C4-2B (cell line): ENCODE results near the gene CA4.
"Not testable (repeated sequence)": the region's sequence is repeated elsewhere in the genome, so short reads cannot be mapped to it uniquely, and the experiment has no call there.

Source experiments
- H3K27ac ChIP-seq: fragments of 450-650 bp; 2 replicates; pipeline ENCODE4 v1.5.1; 2017
- ZFX ChIP-seq: fragments of 450-650 bp; IDR thresholded peaks from 2 replicates; pipeline ENCODE4 v1.6.1; 2017
- TF ChIP-seq, protein P1 (sequence below): fragments of 450-650 bp; conservative IDR thresholded peaks from 2 replicates; pipeline ENCODE4 v1.5.1; 2017; ENCODE audit warnings: mild to moderate bottlenecking

The CA4 gene

DNA sequence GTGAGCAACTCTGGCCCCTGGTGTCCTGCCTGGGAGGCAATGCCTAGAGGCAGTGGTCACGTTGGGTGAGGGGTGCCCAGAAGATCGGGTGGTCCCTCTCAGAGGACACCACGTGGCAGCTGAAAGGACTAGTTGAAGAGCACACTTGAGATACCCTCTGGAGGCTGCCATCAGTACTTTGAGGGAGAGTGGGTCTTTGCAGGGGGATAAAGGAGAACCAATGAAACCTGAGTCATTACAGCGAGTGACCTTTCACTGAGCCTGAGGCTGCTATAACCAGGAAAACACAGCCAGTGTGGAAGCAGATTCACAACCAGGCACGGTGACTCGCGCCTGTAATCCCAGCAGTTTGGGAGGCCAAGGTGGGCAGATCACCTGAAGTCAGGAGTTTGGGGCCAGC lies 18.9 kb downstream of the CA4 start:
- H3K27ac ChIP-seq: no peak overlapping the region
- TF ChIP-seq ZFX: no peak
- TF ChIP-seq, protein P1, sequence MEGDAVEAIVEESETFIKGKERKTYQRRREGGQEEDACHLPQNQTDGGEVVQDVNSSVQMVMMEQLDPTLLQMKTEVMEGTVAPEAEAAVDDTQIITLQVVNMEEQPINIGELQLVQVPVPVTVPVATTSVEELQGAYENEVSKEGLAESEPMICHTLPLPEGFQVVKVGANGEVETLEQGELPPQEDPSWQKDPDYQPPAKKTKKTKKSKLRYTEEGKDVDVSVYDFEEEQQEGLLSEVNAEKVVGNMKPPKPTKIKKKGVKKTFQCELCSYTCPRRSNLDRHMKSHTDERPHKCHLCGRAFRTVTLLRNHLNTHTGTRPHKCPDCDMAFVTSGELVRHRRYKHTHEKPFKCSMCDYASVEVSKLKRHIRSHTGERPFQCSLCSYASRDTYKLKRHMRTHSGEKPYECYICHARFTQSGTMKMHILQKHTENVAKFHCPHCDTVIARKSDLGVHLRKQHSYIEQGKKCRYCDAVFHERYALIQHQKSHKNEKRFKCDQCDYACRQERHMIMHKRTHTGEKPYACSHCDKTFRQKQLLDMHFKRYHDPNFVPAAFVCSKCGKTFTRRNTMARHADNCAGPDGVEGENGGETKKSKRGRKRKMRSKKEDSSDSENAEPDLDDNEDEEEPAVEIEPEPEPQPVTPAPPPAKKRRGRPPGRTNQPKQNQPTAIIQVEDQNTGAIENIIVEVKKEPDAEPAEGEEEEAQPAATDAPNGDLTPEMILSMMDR: no peak

DNA sequence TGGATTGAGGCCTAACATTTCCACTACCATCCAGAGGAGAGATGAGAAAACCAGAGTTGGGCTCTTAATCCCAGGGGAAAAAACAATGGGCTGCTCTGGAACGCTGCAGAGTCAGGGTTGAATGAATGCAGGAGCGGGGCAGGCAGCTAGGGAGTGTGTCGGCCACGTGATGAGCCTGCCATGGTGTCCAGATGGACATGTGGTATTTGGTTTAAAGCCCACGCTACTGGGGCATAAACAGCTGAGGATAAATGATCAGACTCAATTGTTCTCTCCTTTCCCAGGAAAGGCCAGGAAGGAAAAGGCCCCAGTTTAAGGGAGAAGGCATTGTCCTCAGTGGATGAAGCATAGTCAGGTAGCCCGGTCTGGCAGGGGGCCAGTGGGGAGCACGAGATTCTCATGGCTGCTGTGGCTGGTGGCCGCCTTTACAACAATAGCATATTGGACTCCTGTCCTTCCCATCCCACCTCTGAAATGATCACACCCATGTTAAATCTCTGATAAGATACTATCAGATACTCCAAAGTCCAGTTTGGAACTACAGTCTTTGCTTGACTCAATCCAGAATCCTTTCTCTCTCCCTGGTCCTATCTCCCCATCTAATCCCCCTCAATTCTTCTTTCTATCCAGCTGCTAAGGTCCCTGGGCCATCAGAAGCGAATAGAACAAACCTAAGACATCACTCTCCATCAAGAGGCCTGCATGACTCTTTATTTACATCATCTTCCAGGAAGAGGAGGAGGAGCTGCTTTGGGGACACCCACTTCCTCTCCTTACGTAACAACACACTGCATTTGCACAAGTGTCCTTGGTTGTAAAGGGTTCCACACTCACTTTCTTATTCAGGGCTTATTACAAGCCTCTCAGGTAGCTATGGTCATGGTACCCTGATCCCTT lies 20.4 kb downstream of the CA4 start:
- no peak overlapping the region for H3K27ac ChIP-seq
- TF ChIP-seq ZFX: no peak
- TF ChIP-seq, protein P1: no peak

DNA sequence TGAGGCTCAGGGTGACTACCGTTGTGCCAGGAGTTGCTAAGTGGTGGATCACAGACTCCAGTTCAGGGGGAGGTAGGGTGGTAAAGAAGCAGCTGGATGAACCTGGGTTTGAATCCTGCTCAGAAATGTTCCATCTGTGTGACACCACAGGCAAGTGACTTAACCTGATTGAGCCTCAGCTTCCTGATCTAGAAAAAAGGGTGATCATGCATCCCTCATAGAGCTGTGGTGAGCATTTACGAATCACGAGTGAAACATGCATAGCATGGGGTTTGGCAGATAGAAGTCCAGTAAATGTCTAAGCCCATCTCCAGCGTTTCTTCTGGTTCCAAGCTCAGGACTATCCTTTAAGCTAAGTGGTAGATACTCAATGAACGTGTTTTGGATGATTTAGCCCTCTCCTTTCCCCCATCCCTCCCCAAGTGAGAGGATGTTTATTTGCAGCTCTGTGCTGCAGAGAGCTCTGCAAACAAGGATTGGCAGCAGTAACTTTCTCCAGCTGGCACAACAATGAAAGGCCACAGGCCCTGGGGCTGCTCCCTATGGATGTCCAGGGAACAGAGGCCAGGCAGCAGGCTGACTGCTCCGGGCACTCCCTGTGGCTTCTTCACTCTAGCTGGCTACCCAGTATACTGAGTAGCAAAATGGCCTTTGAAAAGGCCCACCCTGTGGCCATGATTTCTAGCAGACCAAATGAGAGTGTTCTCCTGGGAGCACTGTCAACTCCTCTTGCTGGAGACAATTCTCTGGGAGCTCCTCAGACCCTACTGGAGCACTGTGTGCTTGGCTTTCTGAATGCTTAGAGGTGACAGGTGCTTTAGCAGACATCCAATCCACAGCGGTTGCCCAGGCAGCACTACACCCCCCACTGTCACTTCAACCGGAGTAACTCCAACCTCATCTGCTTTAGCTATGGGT lies 21.3 kb downstream of the CA4 start:
- TF ChIP-seq, protein P1: no peak
- no peak for TF ChIP-seq ZFX
- H3K27ac ChIP-seq: peak overlapping the region; percentile 24; the same call in 1 of the 2 replicates

DNA sequence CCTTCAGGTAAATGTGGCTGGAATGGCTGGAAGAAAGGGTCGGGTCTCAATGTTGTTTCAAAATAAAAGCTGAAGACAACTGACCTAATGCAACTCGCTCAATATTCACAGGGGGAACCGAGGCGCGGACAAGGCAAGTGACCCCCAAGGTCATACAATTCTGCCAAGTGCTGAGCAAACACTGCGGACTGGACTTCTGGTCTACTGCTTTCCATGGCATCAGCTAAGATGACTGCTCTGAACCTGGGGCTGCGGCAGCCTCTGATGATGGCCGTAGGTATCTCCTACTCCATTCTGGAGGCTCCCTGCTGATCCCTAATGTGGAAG lies 21.9 kb downstream of the CA4 start:
- peak overlapping the region; percentile 24; the same call in 1 of the 2 replicates for H3K27ac ChIP-seq
- TF ChIP-seq, protein P1: no peak
- TF ChIP-seq ZFX: no peak

DNA sequence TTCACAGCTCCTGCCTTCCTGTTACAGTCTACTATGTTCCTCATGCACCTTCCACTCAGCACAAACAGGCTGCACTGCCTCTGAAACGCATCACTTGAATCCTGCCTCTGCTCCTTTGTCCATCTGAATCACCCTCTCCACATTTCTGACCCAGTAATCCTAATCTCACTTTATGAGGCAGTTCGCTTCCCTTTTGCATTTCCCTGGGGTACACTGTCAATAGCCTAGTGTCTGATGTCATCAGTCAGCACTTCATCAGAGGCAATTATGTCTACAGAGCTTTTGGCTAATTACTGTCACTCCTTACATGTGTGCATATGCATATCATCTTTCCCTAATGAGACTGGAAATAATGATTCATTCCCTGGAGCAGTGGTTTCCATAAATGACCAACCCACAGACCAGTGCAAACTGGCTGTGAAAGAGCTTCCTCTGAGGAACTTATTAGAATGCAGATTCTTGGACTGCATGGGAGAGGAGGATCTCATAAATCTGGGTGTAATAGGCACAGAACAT lies 23.6 kb downstream of the CA4 start:
- TF ChIP-seq, protein P1: no peak
- no peak for TF ChIP-seq ZFX
- H3K27ac ChIP-seq: no peak overlapping the region

DNA sequence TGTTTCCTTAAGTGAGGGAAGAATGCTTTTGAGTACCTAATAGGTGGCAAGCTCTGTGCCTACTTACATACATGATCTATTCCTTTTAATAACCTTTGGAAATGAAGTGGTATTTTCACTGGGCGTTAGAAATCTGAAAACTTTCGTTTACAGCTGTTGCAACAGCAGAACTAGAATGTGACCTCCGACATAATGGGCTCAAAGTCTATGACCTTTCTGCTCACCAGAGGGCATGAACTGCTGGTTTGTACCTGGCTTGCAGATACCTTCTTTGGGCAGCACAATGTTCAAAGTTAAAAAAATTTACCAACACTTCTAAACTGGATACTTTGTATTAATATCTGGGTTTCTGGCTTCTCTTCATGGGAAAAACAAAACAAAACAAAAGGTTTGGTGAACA lies 24.3 kb downstream of the CA4 start:
- TF ChIP-seq ZFX: no peak
- TF ChIP-seq, protein P1: no peak
- H3K27ac ChIP-seq: no peak overlapping the region

DNA sequence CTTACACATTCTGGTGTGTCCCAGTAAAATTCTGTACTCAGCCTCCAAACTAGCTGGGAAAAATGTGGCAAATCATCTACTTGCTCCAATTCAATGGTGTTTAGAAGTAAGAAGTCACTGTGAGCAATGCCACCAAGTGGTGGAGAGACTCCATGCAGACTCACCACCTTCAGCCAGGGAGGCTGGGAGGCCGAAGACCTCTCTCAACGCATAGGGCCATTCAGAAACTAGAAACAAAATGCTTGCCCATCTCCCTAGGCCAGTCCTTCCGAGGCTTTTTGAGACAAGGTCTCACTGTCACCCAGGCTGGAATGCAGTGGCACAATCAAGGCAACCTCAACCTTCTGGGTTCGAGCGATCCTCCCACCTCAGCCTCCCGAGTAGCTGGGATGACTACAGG lies 25.0 kb downstream of the CA4 start:
- not testable (repeated sequence) for H3K27ac ChIP-seq

DNA sequence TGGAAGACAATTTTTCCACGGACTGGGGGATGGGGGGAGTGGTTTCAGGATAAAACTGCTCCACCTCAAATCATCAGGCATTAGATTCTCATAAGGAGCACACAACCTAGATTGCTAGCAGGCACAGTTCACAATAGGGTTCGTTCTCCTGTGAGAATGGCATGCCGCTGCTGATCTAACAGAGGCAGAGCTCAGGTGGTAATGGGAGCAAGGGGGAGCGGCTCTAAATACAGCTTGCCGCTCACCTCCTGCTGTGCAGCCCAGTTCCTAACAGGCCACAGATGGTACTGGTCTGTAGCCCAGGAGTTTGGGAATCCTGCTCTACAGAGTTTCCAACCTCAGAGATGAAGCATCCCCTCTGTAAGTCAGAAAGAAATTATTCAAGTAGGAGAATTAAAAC lies 27.0 kb downstream of the CA4 start:
- not testable (repeated sequence) for H3K27ac ChIP-seq

DNA sequence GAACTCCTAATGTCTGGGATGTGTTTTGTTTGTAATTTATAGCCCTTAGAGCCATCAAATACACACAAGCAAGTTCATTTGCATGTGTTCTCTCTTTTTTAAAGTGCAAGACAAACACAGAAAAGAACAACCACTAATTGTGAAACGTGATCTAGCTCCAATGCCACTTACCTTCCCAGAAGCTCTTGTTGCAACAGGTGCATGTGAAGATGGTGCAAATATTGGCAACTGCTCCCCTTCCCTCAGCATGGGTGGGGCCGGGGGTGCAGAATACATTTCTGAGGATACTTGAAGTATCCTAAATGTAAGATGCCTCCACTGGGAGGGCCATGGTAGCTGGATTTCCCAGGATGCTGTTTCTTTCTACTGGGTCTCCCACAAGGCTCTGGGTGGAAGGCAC lies 28.4 kb downstream of the CA4 start:
- not testable (repeated sequence) for H3K27ac ChIP-seq

DNA sequence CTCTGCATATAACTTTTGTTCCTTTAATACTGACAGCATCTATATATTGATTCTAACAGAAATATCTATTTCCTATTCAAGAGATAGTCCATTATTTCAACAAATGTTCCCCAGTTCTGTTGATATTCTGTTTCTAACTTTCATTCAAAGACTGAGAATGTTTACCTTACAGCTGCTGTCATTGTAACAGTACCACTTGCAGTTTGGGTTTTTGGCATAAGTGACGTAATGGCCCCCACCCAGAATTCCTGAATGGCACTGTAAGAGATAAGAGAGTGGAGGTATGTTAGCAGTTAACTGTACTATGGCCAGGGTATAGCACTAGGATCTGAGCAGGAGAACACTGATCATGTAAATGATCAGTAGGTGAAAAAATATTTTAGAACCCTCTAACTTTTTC lies 30.6 kb downstream of the CA4 start:
- H3K27ac ChIP-seq: not testable (repeated sequence)

DNA sequence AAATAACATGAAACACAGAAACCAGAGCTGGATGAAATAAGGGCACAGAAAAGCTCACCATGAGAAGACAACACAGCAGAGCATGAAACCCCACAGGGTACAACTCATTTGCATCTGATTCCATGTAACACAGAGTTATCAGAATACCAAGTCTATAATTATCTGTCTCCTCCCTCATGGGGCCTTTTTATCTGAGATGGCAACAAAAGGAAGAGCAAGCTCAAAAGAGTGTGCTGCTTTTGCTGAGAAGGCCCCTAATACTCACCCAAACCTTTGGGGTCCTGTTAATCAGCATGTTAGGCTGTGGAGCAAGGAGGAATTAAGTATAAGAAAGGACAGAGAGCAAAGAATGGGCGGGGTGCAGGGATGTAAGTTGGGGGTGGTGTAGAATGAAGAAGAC lies 36.6 kb downstream of the CA4 start:
- H3K27ac ChIP-seq: peak overlapping the region; percentile 34; the same call in 1 of the 2 replicates
